Mucosa of descending colon (tissue), 3 donors: Measurements from ENCODE around the gene CHRND. TPM values are rescaled to one million over a fixed set of nuclear protein-coding genes. Genes with fewer than 3 reads are reported as not detected.
"Not testable (repeated sequence)": the region's sequence is repeated elsewhere in the genome, so short reads cannot be mapped to it uniquely, and the experiment has no call there.

Experiments used
- ATAC-seq: fragments of 200-7000 bp; cut with Tn5 transposase; one replicate; pipeline ENCODE4 v1.9.1; 2020; ENCODE audit warnings: mild to moderate bottlenecking, moderate library complexity
- DNase-seq, 3 donors: peaks; one replicate each; pipeline ENCODE4 v3.0.0-alpha.2; 2020
- H3K36me3 ChIP-seq: fragments of 200-600 bp; one replicate; pipeline ENCODE4 v1.8.0; 2021; ENCODE audit warnings: low read depth, mild to moderate bottlenecking
- H3K4me1 ChIP-seq: fragments of 200-600 bp; one replicate; pipeline ENCODE4 v1.8.0; 2021; ENCODE audit warnings: low read depth, mild to moderate bottlenecking
- H3K4me3 ChIP-seq: fragments of 200-600 bp; one replicate; pipeline ENCODE4 v1.8.0; 2021; ENCODE audit warnings: mild to moderate bottlenecking
- H3K9me3 ChIP-seq: fragments of 200-600 bp; one replicate; pipeline ENCODE4 v1.8.0; 2021; ENCODE audit warnings: mild to moderate bottlenecking
- intact Hi-C, 2 donors: fragments of 100-400 bp; cut with DNase I in 1 of 2; cut with micrococcal nuclease in 1 of 2; formaldehyde crosslinking; loops; one replicate each; pipeline versions ENCODE4 v1.11.0 to v1.11.1; 2022; cut with DNase I, micrococcal nuclease
- total RNA-seq, 3 donors: library from RNA; stranded (reverse); fragmentation: NEBNext Ultra II Directional in 2 of 3; extraction: Animal tissue kit (Norgen Biotek cat#: 25700) in 2 of 3; gene quantifications; one replicate each; pipeline versions ENCODE4 v1.2.1 to v1.2.4, GENCODE V29; 2021 to 2023
- TF ChIP-seq, protein P1 (sequence below): fragments of 200-600 bp; IDR thresholded peaks from one replicate; pipeline ENCODE4 v1.8.0; 2022; ENCODE audit warnings: antibody characterized with exemption, mild to moderate bottlenecking
- donor health status: DM: no; HTN: no; CAD: no; lungs with moderate emphysema.
- donor health status: DM: no; HTN: no; CAD: no.
- donor health status: DM: no; HTN: yes; CAD: no.

CHRND gene
- total RNA-seq, 3 donors from 2014 or later: not detected

DNA sequence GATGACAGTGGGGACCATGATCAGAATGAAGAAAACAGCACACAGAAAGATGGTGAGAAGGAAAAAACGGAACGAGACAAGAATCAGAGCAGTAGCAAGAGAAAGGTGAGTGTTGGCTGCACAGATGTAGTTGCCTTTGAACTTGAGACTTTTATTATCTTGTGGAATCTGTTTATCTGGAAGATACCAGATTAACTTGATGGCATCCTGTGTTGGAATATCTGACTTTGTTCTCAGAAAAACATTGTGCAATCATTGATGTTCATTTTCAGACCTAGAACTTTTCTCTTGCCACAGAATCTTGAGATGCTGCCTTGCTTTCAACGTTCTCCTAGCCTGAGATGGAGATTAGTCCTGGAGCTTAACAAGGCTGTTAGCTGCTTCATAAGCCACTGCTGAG, 30.5 kb downstream of the CHRND start:
- no peaks in the 10 kb centered on the region for H3K36me3 ChIP-seq
- DNase-seq (no peak), ATAC-seq (no peak)
- H3K4me1 ChIP-seq: peaks cover 6% of the 10 kb centered on the region
- intact Hi-C loops: no loop called here
- TF ChIP-seq, protein P1, sequence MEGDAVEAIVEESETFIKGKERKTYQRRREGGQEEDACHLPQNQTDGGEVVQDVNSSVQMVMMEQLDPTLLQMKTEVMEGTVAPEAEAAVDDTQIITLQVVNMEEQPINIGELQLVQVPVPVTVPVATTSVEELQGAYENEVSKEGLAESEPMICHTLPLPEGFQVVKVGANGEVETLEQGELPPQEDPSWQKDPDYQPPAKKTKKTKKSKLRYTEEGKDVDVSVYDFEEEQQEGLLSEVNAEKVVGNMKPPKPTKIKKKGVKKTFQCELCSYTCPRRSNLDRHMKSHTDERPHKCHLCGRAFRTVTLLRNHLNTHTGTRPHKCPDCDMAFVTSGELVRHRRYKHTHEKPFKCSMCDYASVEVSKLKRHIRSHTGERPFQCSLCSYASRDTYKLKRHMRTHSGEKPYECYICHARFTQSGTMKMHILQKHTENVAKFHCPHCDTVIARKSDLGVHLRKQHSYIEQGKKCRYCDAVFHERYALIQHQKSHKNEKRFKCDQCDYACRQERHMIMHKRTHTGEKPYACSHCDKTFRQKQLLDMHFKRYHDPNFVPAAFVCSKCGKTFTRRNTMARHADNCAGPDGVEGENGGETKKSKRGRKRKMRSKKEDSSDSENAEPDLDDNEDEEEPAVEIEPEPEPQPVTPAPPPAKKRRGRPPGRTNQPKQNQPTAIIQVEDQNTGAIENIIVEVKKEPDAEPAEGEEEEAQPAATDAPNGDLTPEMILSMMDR: no peak
- H3K4me3 ChIP-seq: no peak overlapping the region
- no peaks in the 10 kb centered on the region for H3K9me3 ChIP-seq

DNA sequence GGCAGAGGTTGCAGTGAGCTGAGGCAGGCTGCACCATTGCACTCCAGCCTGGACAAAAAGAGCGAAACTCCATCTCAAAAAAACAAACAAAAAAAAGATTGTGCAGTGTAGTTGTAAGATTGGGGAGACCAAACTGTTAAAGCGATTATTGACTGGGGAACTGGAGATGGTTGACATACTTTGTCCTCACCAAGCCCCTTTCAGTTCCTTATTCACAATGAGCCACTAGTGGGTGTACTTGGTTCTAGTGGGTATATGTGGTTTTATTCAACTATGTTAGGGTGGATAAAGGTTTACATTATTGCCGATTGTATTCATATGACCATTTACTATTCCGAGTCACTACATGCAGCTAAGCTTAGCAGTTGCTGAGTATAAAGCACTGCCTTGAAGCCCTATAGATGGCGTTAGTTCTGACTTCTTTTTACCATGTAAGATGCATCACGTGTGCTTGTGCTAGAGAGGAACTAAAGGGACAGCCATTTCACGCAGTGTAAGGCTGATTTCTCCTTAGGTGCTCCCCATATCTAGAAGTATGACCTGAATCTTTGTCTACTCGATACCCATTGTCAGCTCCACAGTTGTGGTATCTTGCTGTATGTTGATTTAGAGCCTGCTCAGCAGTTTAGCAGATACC, 36.7 kb downstream of the CHRND start:
- Histone ChIP-seq H3K9me3 (no peaks in the 10 kb centered on the region), H3K36me3 (peaks cover 4% of the 10 kb centered on the region), H3K4me3 (no peak overlapping the region), H3K4me1 (no peaks in the 10 kb centered on the region)
- intact Hi-C loops: no loop called here
- TF ChIP-seq, protein P1: no peak
- no peak for DNase-seq
- ATAC-seq: peak; percentile 46

DNA sequence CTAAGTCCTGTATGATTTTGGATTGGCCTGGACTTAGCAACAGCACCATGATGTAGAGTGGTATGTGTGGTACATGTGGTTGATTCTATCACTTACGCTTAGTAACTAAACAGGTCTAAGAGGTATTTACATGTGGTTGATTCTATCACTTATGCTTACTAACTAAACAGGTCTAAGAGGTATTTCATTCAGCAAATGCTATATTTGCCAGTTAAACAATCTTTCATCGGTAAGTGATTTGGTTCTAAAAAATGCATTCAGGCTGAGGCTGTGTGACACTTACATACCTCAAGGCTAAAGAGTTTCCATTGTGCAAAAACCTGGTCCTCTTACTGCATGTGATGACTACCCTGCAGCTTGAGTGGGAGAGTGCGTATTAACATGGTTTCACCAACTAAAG, 37.6 kb downstream of the CHRND start:
- H3K9me3 ChIP-seq: no peaks in the 10 kb centered on the region
- intact Hi-C loops: no loop called here
- TF ChIP-seq, protein P1: no peak
- peaks cover 5% of the 10 kb centered on the region for H3K4me1 ChIP-seq
- no peak for DNase-seq
- peaks cover 4% of the 10 kb centered on the region for H3K36me3 ChIP-seq
- no peak overlapping the region for H3K4me3 ChIP-seq
- no peak for ATAC-seq

DNA sequence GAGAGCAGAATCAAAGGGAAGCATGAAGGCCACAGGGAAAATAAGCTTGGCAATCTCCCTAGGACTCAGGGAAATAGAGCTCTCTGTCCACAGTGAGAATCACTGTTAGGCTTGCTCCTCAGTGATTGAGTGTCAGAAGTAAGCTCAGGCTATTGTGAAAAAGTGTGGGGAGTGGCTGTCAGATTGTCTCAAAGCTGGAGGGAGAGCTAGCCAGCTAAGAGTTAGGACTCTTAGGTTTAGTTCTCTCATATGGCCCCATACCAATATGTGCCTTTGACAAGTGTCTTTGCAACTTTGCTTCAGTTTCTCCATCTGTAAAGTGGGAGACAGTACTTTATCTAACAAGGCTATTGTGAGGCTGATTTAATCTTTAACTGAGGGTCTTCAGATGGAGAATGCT, 41.8 kb downstream of the CHRND start:
- Histone ChIP-seq H3K9me3 (no peaks in the 10 kb centered on the region), H3K4me1 (peaks cover 7% of the 10 kb centered on the region), H3K4me3 (no peak overlapping the region), H3K36me3 (peaks cover 13% of the 10 kb centered on the region)
- ATAC-seq (peak; percentile 9), DNase-seq (no peak)
- TF ChIP-seq, protein P1: no peak
- intact Hi-C loops: no loop called here

DNA sequence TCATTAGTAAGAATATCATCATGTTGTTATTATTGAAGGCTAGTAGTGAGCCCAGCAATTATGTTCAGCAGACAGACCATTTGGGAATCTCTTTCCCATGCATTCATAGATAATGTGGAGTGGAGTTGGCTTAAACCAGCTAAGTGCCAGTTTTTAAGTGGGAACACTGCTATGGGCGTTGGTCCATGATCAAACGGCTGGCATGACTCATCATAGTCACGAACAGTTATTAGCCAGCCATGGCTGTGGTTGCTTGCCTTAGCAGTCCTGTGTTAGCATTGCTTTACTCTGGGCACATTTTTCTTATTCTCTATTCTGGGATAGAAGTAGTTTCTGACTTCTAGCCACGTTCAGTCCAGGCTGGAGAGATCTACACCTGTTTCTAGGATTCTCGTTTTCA, 42.2 kb downstream of the CHRND start:
- ATAC-seq (peak; percentile 79), DNase-seq (no peak)
- intact Hi-C loops: no loop called here
- no peak overlapping the region for H3K4me3 ChIP-seq
- H3K4me1 ChIP-seq: peaks cover 11% of the 10 kb centered on the region
- peaks cover 13% of the 10 kb centered on the region for H3K36me3 ChIP-seq
- no peaks in the 10 kb centered on the region for H3K9me3 ChIP-seq
- TF ChIP-seq, protein P1: no peak

DNA sequence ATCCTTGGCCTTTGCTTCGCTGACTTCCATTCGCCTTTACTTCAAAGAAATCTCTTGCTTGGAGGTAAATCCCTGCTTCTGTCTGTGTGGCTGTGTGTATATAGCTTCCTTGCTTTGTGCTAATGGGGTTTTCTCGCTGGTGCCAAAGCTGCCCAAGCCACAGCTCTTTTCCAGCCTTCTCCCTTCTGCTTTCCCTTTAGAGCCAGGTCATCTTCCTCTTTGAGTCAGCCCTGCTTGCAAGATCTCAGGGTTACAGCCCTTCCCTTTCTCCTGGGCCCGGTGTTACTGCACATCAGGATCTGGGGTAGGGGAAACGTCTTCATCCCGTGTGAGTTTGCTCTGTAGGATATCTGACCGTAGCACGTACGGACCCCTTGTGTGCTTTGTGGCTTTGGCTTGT, 43.6 kb downstream of the CHRND start:
- TF ChIP-seq, protein P1: no peak
- Histone ChIP-seq H3K9me3 (no peaks in the 10 kb centered on the region), H3K4me3 (no peak overlapping the region), H3K4me1 (peaks cover 11% of the 10 kb centered on the region), H3K36me3 (peaks cover 13% of the 10 kb centered on the region)
- no peak for ATAC-seq
- intact Hi-C loops: no loop called here
- DNase-seq: no peak

DNA sequence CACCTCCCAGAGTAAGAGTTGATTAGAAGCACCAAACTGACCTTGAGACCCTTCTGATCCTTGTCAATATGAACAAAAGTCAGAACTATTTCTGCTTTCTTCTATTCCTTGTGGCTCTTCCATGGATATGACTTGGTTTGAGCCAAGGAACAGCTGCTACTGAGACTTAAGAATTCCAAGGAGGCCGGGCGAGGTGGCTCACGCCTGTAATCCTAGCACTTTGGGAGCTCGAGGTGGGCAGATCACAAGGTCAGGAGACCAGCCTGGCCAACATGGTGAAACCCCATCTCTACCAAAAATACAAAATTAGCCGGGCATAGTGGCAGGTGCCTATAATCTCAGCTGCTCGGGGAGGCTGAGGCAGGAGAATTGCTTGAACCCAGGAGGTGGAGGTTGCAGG, 44.5 kb downstream of the CHRND start:
- DNase-seq, intact Hi-C loops, H3K9me3 ChIP-seq, H3K4me3 ChIP-seq, H3K36me3 ChIP-seq, ATAC-seq: not testable (repeated sequence)
- H3K4me1 ChIP-seq: peaks cover 11% of the 10 kb centered on the region
